ENCODE measurements around the gene KCNMA1. TPM values are rescaled to one million over a fixed set of nuclear protein-coding genes. Genes with fewer than 3 reads are reported as not detected.

KCNMA1 gene
- total and polyA plus RNA-seq, 9 of the 15 experiments (the other 6 are each of a cell fraction or from before 2014, with no cell fraction given), result 0.01 to 0.95 (median 0.15) TPM; not detected in 4

DNA sequence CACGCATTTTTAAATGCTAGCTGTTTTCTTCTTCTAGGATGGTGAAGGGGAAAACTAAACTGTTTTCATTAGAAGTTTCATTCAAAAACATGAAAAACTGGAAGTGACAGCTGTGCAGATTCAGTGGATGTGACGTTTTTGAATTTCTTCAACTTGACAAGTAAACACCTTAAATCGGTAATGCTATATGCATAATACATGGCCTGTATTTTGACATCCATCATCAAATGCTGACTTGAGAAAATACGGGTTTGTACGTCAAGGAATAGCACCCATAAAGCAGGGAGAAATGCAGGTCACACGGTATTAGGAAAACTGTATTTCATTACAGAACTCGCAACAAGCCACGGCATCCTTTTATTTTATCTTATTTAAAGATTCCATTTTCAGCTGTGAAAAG is 720.5 kb downstream of the KCNMA1 start (continued):
- no peak for TF ChIP-seq CBFA2T2 (conservative IDR thresholded peaks at IDR 0.05)
- TF ChIP-seq ZKSCAN8 (CRISPR knock-in tag; IDR thresholded peaks at IDR 0.05), result no peak
- no peak for TF ChIP-seq TAF9B (IDR thresholded peaks at IDR 0.05; ENCODE audit: partially characterized antibody)

DNA sequence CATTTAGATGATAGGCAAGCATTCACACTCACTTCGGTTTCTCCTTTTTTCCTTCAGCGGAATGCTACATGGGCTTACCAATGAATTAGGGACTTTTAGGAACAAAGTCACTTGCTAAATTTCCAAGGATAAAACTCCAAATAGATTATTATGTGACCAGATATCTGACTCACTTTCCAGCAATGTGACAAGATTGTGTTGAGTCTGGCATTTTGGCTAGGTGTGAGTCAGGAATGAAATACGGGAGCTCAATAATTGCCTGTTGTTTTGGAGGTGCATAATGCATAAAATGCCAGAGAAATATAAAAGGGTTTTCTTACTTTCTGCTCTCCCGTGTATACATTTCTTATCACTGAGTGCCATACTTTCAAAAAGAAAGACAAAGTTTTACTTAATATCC is 721.1 kb downstream of the KCNMA1 start:
- Histone ChIP-seq H3K9me1 (ENCODE audit: control insufficient read depth, insufficient read depth, low read length) (no peaks in the 10 kb centered on the region), H3K27me3 (ENCODE audit: control insufficient read depth in 2 of 2, insufficient read depth in 2 of 2, low read length in 2 of 2) (no peaks in the 10 kb centered on the region), H3K9ac (ENCODE audit: insufficient read depth in 1 of 2, low read depth in 2 of 2, low read length in 2 of 2) (no peak overlapping the region), H3K4me2 (ENCODE audit: insufficient read depth, low read length) (no peak overlapping the region), H3K36me3 (ENCODE audit: control insufficient read depth, insufficient read depth, low read length) (no peaks in the 10 kb centered on the region), H4K20me1 (replicated peaks; ENCODE audit: control insufficient read depth, insufficient read depth, low read length) (no peaks in the 10 kb centered on the region), H3K27ac (ENCODE audit: extremely low read depth, low read depth, low read length) (no peak overlapping the region), H3K79me2 (ENCODE audit: control insufficient read depth, insufficient read depth, low read length) (no peaks in the 10 kb centered on the region), H2AFZ (ENCODE audit: low read depth, low read length) (no peak overlapping the region), H3K4me1 (replicated peaks in 1 of 2; ENCODE audit: control insufficient read depth in 2 of 2, insufficient read depth in 2 of 2, low read length in 2 of 2) (no peaks in the 10 kb centered on the region), H3K9me3 (replicated peaks; ENCODE audit: control insufficient read depth, insufficient read depth, low read depth, low read length) (no peaks in the 10 kb centered on the region), H3K4me3 (no peak overlapping the region)
- DNase-seq (ENCODE audit: extremely low read depth in 1 of 4, low spot score in 3 of 4) (no peak), FAIRE-seq (no peak), ATAC-seq (no peak)
- intact Hi-C loops (cut with micrococcal nuclease), result no loop called here
- WGBS (ENCODE audit: insufficient coverage, low coverage, missing lambda C conversion rate), result 2% methylated on average over 4 of the region's 4 CpGs
- ChIA-PET POLR2A (no interaction called here), CTCF (ENCODE audit: low intra/inter-chr PET ratio) (no interaction called here)
- no TSS peak for BruUV-seq (replicated peaks)
- in situ Hi-C loops (cut with MboI), result no loop called here
- TF ChIP-seq, protein P1, sequence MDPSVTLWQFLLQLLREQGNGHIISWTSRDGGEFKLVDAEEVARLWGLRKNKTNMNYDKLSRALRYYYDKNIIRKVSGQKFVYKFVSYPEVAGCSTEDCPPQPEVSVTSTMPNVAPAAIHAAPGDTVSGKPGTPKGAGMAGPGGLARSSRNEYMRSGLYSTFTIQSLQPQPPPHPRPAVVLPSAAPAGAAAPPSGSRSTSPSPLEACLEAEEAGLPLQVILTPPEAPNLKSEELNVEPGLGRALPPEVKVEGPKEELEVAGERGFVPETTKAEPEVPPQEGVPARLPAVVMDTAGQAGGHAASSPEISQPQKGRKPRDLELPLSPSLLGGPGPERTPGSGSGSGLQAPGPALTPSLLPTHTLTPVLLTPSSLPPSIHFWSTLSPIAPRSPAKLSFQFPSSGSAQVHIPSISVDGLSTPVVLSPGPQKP (CRISPR knock-in tag; IDR thresholded peaks at IDR 0.05), result no peak
- TF ChIP-seq NFIX (CRISPR knock-in tag; IDR thresholded peaks at IDR 0.05; ENCODE audit: low read depth) (no peak), MCM7 (IDR thresholded peaks at IDR 0.05) (no peak)
- TF ChIP-seq, protein P2, sequence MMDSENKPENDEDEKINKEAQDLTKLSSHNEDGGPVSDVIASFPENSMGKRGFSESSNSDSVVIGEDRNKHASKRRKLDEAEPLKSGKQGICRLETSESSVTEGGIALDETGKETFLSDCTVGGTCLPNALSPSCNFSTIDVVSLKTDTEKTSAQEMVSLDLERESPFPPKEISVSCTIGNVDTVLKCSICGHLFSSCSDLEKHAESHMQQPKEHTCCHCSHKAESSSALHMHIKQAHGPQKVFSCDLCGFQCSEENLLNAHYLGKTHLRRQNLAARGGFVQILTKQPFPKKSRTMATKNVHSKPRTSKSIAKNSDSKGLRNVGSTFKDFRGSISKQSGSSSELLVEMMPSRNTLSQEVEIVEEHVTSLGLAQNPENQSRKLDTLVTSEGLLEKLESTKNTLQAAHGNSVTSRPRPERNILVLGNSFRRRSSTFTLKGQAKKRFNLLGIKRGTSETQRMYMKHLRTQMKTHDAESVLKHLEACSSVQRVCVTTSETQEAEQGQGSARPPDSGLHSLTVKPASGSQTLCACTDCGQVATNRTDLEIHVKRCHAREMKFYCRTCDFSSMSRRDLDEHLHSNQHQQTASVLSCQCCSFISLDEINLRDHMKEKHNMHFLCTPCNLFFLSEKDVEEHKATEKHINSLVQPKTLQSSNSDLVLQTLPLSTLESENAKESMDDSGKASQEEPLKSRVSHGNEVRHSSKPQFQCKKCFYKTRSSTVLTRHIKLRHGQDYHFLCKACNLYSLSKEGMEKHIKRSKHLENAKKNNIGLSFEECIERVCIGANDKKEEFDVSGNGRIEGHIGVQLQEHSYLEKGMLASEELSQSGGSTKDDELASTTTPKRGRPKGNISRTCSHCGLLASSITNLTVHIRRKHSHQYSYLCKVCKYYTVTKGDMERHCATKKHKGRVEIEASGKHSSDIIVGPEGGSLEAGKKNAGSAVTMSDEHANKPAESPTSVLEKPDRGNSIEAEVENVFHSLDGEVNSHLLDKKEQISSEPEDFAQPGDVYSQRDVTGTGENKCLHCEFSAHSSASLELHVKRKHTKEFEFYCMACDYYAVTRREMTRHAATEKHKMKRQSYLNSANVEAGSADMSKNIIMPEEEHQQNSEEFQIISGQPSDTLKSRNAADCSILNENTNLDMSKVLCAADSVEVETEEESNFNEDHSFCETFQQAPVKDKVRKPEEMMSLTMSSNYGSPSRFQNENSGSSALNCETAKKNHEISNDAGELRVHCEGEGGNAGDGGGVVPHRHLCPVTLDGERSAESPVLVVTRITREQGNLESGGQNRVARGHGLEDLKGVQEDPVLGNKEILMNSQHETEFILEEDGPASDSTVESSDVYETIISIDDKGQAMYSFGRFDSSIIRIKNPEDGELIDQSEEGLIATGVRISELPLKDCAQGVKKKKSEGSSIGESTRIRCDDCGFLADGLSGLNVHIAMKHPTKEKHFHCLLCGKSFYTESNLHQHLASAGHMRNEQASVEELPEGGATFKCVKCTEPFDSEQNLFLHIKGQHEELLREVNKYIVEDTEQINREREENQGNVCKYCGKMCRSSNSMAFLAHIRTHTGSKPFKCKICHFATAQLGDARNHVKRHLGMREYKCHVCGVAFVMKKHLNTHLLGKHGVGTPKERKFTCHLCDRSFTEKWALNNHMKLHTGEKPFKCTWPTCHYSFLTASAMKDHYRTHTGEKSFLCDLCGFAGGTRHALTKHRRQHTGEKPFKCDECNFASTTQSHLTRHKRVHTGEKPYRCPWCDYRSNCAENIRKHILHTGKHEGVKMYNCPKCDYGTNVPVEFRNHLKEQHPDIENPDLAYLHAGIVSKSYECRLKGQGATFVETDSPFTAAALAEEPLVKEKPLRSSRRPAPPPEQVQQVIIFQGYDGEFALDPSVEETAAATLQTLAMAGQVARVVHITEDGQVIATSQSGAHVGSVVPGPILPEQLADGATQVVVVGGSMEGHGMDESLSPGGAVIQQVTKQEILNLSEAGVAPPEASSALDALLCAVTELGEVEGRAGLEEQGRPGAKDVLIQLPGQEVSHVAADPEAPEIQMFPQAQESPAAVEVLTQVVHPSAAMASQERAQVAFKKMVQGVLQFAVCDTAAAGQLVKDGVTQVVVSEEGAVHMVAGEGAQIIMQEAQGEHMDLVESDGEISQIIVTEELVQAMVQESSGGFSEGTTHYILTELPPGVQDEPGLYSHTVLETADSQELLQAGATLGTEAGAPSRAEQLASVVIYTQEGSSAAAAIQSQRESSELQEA (IDR thresholded peaks at IDR 0.05; ENCODE audit: low read depth), result no peak
